Sigmoid colon (tissue), 7 donors: ENCODE measurements around the gene MAPKAPK3. TPM values are rescaled to one million over a fixed set of nuclear protein-coding genes. Genes with fewer than 3 reads are reported as not detected.

Source experiments
- DNase-seq: peaks from one replicate; pipeline ENCODE4 v3.0.0-alpha.2; 2019
- H3K27ac ChIP-seq, 4 donors: fragments of 200-600 bp; sonication (generic); one replicate each; pipeline ENCODE4 v1.5.1; 2016 to 2019; ENCODE audit warnings: mild to moderate bottlenecking in 1 of 4
- H3K27me3 ChIP-seq, 3 donors: fragments of 200-600 bp; sonication (generic); one replicate each; pipeline ENCODE4 v1.5.1; 2019; ENCODE audit warnings: mild to moderate bottlenecking in 1 of 3
- H3K36me3 ChIP-seq, 4 donors: fragments of 200-600 bp; sonication (generic); one replicate each; pipeline ENCODE4 v1.5.1; 2016 to 2019
- H3K4me1 ChIP-seq, 4 donors: fragments of 200-600 bp; sonication (generic); one replicate each; pipeline ENCODE4 v1.5.1; 2017 to 2019
- H3K4me3 ChIP-seq, 4 donors: fragments of 200-600 bp; sonication (generic); one replicate each; pipeline ENCODE4 v1.5.1; 2017 to 2019; ENCODE audit warnings: mild to moderate bottlenecking in 2 of 4, moderate library complexity in 1 of 4
- H3K9me3 ChIP-seq, 4 donors: fragments of 200-600 bp in 3 of 4; sonication (generic) in 3 of 4; one replicate each; pipeline versions ENCODE4 v1.5.1 to v1.6.1; 2013 to 2019
- CTCF ChIP-seq, 4 experiments: fragments of 450-650 bp in 3 of 4; fragments of 200-600 bp in 1 of 4; IDR thresholded peaks; one replicate each; pipeline ENCODE4 v1.5.1; 2016 to 2019; ENCODE audit warnings: antibody characterized with exemption in 4 of 4, mild to moderate bottlenecking in 3 of 4, moderate library complexity in 2 of 4
- EP300 ChIP-seq, 4 donors: sonication (generic); formaldehyde crosslinking; IDR thresholded peaks; one replicate each; pipeline ENCODE4 v1.6.1; 2017; ENCODE audit warnings: antibody characterized with exemption in 4 of 4
- POLR2A ChIP-seq, 2 donors: fragments of 450-650 bp; IDR thresholded peaks; one replicate each; pipeline ENCODE4 v1.6.1; 2016; ENCODE audit warnings: antibody characterized with exemption in 2 of 2, mild to moderate bottlenecking in 2 of 2, moderate library complexity in 2 of 2
- POLR2AphosphoS5 ChIP-seq, 4 donors: sonication (generic); formaldehyde crosslinking; IDR thresholded peaks; one replicate each; pipeline ENCODE4 v1.6.1; 2017; ENCODE audit warnings: antibody characterized with exemption in 4 of 4
- WGBS, 2 donors: extraction: QIAGEN DNeasy Blood & Tissue Kit; methylation state at CpG; one replicate each; pipeline ENCODE4 v1.1.7; 2013; 5-methylcytosine and 5-hydroxymethylcytosine counted together
- intact Hi-C: fragments of 100-400 bp; cut with DNase I; formaldehyde crosslinking; loops from one replicate; pipeline ENCODE4 v1.15.1; 2023
- polyA plus RNA-seq, 3 donors: library from polyadenylated mRNA; stranded (reverse); fragments of 200-250 nt; gene quantifications; one replicate each; pipeline ENCODE4 v1.2.3, GENCODE V29; 2013
- total RNA-seq, 4 donors: library from RNA; depleted of rRNA; stranded (reverse); fragments of >200 nt; gene quantifications; one replicate each; pipeline ENCODE4 v1.1.0, GENCODE V29; 2016
- donor health status: healthy with polysubstance abuse.
- donor health status: Bipolar disorder and iron deficiency.
- donor health status: healthy.

MAPKAPK3 gene
- total and polyA plus RNA-seq, 7 donors = 15.2 to 32.8 (median 19.8) TPM

- intact Hi-C loops = no loop called here
- Histone ChIP-seq H3K9me3 (no peaks in the 10 kb centered on the region), H3K27ac (no peak overlapping the region), H3K4me1 (peaks cover 0 to 3% (median 0%) of the 10 kb centered on the region in 4 donors), H3K4me3 (no peak overlapping the region), H3K27me3 (no peaks in the 10 kb centered on the region), H3K36me3 (peaks cover 0 to 5% (median 0%) of the 10 kb centered on the region in 4 donors)
- TF ChIP-seq CTCF (IDR thresholded peaks at IDR 0.05) (no peak), POLR2AphosphoS5 (IDR thresholded peaks at IDR 0.05) (no peak), POLR2A (IDR thresholded peaks at IDR 0.05) (no peak), EP300 (IDR thresholded peaks at IDR 0.05) (no peak)
- DNase-seq = no peak
- WGBS, 2 donors = 30 to 56% methylated on average over 6 of the region's 6 CpGs
Measured at GRCh38 chr3:50623840-50624474, 7.0 kb downstream of the MAPKAPK3 start.

- Histone ChIP-seq H3K36me3 (peaks cover 0 to 5% (median 0%) of the 10 kb centered on the region in 4 donors), H3K9me3 (no peaks in the 10 kb centered on the region), H3K4me1 (no peaks in the 10 kb centered on the region), H3K27me3 (no peaks in the 10 kb centered on the region), H3K4me3 (no peak overlapping the region), H3K27ac (no peak overlapping the region)
- DNase-seq = no peak
- intact Hi-C loops = no loop called here
- TF ChIP-seq POLR2A (IDR thresholded peaks at IDR 0.05) = no peak
- TF ChIP-seq POLR2AphosphoS5 (IDR thresholded peaks at IDR 0.05) = no peak
- no peak for TF ChIP-seq CTCF (IDR thresholded peaks at IDR 0.05)
- no peak for TF ChIP-seq EP300 (IDR thresholded peaks at IDR 0.05)
- WGBS, 2 donors = 94 to 96% methylated on average over 2 of the region's 2 CpGs
Measured at GRCh38 chr3:50624634-50625033, 7.7 kb downstream of the MAPKAPK3 start.

GRCh38 chr3:50625231-50626182 lies 8.6 kb downstream of the MAPKAPK3 start:
- no peak for TF ChIP-seq POLR2AphosphoS5 (IDR thresholded peaks at IDR 0.05)
- no peak for TF ChIP-seq EP300 (IDR thresholded peaks at IDR 0.05)
- TF ChIP-seq POLR2A (IDR thresholded peaks at IDR 0.05) = no peak
- TF ChIP-seq CTCF (IDR thresholded peaks at IDR 0.05) = no peak
- no peaks in the 10 kb centered on the region for H3K4me1 ChIP-seq
- H3K9me3 ChIP-seq = no peaks in the 10 kb centered on the region
- 61 to 73% methylated on average over 18 of the region's 18 CpGs for WGBS, 2 donors
- no peak overlapping the region for H3K4me3 ChIP-seq
- H3K27me3 ChIP-seq = no peaks in the 10 kb centered on the region
- intact Hi-C loops = no loop called here
- H3K36me3 ChIP-seq = peaks cover 0 to 5% (median 0%) of the 10 kb centered on the region in 4 donors
- H3K27ac ChIP-seq = no peak overlapping the region
- no peak for DNase-seq

GRCh38 chr3:50626401-50626800 lies 9.4 kb downstream of the MAPKAPK3 start:
- no peaks in the 10 kb centered on the region for H3K9me3 ChIP-seq
- 80 to 88% methylated on average over 3 of the region's 3 CpGs for WGBS, 2 donors
- intact Hi-C loops = no loop called here
- no peak overlapping the region for H3K4me3 ChIP-seq
- no peaks in the 10 kb centered on the region for H3K27me3 ChIP-seq
- no peaks in the 10 kb centered on the region for H3K4me1 ChIP-seq
- TF ChIP-seq POLR2A (IDR thresholded peaks at IDR 0.05) (no peak), EP300 (IDR thresholded peaks at IDR 0.05) (no peak), CTCF (IDR thresholded peaks at IDR 0.05) (no peak), POLR2AphosphoS5 (IDR thresholded peaks at IDR 0.05) (no peak)
- no peak for DNase-seq
- H3K36me3 ChIP-seq = peaks cover 0 to 5% (median 0%) of the 10 kb centered on the region in 4 donors
- no peak overlapping the region for H3K27ac ChIP-seq
